ENCODE results near the gene PKNOX2. TPM values are rescaled to one million over a fixed set of nuclear protein-coding genes. Genes with fewer than 3 reads are reported as not detected.

PKNOX2 gene
- total and polyA plus RNA-seq, 4 donors = 0.14 to 0.29 (median 0.24) TPM

DNA sequence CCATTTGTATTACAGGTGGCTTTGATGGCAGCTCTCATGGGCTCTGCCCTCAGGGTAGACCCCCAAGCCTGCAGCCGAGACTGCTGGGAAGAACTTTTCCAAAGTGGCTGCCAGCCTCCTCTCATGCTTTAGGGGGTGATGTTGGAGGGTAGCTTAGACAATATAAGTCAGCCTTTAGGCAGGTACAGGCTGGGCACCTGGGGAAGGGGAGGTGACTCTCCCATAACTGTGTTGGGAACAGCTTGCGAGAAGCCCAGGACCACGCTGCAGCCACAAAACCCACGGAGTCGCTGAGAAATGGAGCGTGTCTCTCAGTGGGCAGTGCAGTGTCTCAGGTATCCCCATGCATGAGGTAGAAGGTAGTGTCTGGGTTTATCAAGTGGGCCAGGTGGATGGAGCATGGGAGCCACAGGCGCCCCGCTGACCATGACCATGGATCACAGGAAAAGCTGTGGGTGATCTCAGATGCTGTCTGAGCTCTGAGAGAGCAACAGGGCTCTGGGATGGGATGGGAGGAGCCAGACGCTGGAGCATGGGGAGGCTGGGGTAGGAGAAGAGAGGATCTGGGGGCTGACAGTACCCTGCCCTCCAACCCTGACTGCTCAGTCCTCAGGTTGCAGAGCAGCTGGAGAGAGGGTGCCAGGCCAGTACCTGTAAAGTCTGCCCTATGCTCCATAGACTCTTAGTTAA, 216.3 kb downstream of the PKNOX2 start:
- DNase-seq (ENCODE audit: low spot score) = no peak
- Histone ChIP-seq H3K9me3 (ENCODE audit: control insufficient read depth in 4 of 4, low read length in 3 of 4) (no peaks in the 10 kb centered on the region), H3K27ac (ENCODE audit: low read depth in 1 of 2, low read length in 2 of 2) (no peak overlapping the region), H3K27me3 (ENCODE audit: control insufficient read depth in 4 of 4, insufficient read depth in 4 of 4, low read length in 3 of 4) (peaks cover 0 to 9% (median 0%) of the 10 kb centered on the region in 4 donors), H3K4me1 (ENCODE audit: control insufficient read depth in 4 of 4, insufficient read depth in 4 of 4, low read length in 3 of 4) (no peaks in the 10 kb centered on the region), H3K4me3 (ENCODE audit: low read depth in 1 of 3, low read length in 3 of 3) (no peak overlapping the region), H3K9ac (ENCODE audit: low read depth in 1 of 2, low read length in 2 of 2) (no peak overlapping the region), H3K36me3 (ENCODE audit: control insufficient read depth in 4 of 4, insufficient read depth in 3 of 4, low read depth in 1 of 4, low read length in 3 of 4) (no peaks in the 10 kb centered on the region)
- WGBS = 85% methylated on average over 9 of the region's 9 CpGs
- TF ChIP-seq RXRA (IDR thresholded peaks at IDR 0.05) (no peak), NR2F2 (IDR thresholded peaks at IDR 0.05) (no peak), FOXA1 (IDR thresholded peaks at IDR 0.05) (no peak), TAF1 (conservative IDR thresholded peaks at IDR 0.05) (no peak), RAD21 (IDR thresholded peaks at IDR 0.05) (no peak), GABPA (IDR thresholded peaks at IDR 0.05 in 1 of 2, conservative IDR thresholded peaks at IDR 0.05 in 1 of 2) (no peak), SP1 (IDR thresholded peaks at IDR 0.05) (no peak), FOXA2 (IDR thresholded peaks at IDR 0.05) (no peak)
- TF ChIP-seq, protein P1, sequence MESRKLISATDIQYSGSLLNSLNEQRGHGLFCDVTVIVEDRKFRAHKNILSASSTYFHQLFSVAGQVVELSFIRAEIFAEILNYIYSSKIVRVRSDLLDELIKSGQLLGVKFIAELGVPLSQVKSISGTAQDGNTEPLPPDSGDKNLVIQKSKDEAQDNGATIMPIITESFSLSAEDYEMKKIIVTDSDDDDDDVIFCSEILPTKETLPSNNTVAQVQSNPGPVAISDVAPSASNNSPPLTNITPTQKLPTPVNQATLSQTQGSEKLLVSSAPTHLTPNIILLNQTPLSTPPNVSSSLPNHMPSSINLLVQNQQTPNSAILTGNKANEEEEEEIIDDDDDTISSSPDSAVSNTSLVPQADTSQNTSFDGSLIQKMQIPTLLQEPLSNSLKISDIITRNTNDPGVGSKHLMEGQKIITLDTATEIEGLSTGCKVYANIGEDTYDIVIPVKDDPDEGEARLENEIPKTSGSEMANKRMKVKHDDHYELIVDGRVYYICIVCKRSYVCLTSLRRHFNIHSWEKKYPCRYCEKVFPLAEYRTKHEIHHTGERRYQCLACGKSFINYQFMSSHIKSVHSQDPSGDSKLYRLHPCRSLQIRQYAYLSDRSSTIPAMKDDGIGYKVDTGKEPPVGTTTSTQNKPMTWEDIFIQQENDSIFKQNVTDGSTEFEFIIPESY (IDR thresholded peaks at IDR 0.05) = no peak
- TF ChIP-seq, protein P2, sequence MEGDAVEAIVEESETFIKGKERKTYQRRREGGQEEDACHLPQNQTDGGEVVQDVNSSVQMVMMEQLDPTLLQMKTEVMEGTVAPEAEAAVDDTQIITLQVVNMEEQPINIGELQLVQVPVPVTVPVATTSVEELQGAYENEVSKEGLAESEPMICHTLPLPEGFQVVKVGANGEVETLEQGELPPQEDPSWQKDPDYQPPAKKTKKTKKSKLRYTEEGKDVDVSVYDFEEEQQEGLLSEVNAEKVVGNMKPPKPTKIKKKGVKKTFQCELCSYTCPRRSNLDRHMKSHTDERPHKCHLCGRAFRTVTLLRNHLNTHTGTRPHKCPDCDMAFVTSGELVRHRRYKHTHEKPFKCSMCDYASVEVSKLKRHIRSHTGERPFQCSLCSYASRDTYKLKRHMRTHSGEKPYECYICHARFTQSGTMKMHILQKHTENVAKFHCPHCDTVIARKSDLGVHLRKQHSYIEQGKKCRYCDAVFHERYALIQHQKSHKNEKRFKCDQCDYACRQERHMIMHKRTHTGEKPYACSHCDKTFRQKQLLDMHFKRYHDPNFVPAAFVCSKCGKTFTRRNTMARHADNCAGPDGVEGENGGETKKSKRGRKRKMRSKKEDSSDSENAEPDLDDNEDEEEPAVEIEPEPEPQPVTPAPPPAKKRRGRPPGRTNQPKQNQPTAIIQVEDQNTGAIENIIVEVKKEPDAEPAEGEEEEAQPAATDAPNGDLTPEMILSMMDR (IDR thresholded peaks at IDR 0.05; ENCODE audit: low read depth, low read length, missing input control) = no peak
- TF ChIP-seq, protein P3, sequence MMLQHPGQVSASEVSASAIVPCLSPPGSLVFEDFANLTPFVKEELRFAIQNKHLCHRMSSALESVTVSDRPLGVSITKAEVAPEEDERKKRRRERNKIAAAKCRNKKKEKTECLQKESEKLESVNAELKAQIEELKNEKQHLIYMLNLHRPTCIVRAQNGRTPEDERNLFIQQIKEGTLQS (IDR thresholded peaks at IDR 0.05) = no peak
- TF ChIP-seq, protein P4, sequence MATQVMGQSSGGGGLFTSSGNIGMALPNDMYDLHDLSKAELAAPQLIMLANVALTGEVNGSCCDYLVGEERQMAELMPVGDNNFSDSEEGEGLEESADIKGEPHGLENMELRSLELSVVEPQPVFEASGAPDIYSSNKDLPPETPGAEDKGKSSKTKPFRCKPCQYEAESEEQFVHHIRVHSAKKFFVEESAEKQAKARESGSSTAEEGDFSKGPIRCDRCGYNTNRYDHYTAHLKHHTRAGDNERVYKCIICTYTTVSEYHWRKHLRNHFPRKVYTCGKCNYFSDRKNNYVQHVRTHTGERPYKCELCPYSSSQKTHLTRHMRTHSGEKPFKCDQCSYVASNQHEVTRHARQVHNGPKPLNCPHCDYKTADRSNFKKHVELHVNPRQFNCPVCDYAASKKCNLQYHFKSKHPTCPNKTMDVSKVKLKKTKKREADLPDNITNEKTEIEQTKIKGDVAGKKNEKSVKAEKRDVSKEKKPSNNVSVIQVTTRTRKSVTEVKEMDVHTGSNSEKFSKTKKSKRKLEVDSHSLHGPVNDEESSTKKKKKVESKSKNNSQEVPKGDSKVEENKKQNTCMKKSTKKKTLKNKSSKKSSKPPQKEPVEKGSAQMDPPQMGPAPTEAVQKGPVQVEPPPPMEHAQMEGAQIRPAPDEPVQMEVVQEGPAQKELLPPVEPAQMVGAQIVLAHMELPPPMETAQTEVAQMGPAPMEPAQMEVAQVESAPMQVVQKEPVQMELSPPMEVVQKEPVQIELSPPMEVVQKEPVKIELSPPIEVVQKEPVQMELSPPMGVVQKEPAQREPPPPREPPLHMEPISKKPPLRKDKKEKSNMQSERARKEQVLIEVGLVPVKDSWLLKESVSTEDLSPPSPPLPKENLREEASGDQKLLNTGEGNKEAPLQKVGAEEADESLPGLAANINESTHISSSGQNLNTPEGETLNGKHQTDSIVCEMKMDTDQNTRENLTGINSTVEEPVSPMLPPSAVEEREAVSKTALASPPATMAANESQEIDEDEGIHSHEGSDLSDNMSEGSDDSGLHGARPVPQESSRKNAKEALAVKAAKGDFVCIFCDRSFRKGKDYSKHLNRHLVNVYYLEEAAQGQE (IDR thresholded peaks at IDR 0.05) = no peak

DNA sequence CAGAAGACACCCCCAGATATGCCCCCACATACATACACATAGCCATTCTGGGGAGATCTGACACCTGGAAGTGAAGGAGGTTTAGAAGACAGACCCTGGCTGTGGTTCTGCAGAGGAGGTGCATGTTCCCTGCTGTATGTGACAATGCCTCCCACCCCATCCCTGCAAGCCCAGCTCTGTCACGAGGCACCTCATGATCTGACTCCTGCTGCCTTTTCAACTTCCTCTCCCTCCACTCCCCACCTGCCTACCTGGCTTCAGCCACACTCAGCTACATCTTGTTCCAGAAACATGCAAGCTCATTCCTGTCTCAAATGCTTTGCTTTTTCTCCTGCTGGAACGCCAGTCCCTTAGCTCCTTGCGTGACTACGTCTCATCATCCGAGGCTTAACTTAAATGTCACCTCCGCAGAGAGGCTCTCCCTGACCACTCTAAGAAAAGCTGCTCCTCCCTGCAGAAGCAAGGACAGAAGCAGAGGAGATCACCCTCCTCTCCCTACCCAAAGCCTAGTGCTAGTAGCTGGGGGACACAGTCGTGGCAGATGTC, 217.0 kb downstream of the PKNOX2 start:
- no peak for DNase-seq (ENCODE audit: low spot score)
- Histone ChIP-seq H3K27ac (ENCODE audit: low read depth in 1 of 2, low read length in 2 of 2) (no peak overlapping the region), H3K4me3 (ENCODE audit: low read depth in 1 of 3, low read length in 3 of 3) (no peak overlapping the region), H3K27me3 (ENCODE audit: control insufficient read depth in 4 of 4, insufficient read depth in 4 of 4, low read length in 3 of 4) (peaks cover 0 to 9% (median 0%) of the 10 kb centered on the region in 4 donors), H3K4me1 (ENCODE audit: control insufficient read depth in 4 of 4, insufficient read depth in 4 of 4, low read length in 3 of 4) (no peaks in the 10 kb centered on the region), H3K36me3 (ENCODE audit: control insufficient read depth in 4 of 4, insufficient read depth in 3 of 4, low read depth in 1 of 4, low read length in 3 of 4) (no peaks in the 10 kb centered on the region), H3K9me3 (ENCODE audit: control insufficient read depth in 4 of 4, low read length in 3 of 4) (no peaks in the 10 kb centered on the region), H3K9ac (ENCODE audit: low read depth in 1 of 2, low read length in 2 of 2) (no peak overlapping the region)
- WGBS = 80% methylated on average over 7 of the region's 7 CpGs
- TF ChIP-seq FOXA1 (IDR thresholded peaks at IDR 0.05) = no peak
- no peak for TF ChIP-seq TAF1 (conservative IDR thresholded peaks at IDR 0.05)
- no peak for TF ChIP-seq JUND (IDR thresholded peaks at IDR 0.05)
- TF ChIP-seq, protein P3 (IDR thresholded peaks at IDR 0.05) = no peak
- TF ChIP-seq, protein P5, sequence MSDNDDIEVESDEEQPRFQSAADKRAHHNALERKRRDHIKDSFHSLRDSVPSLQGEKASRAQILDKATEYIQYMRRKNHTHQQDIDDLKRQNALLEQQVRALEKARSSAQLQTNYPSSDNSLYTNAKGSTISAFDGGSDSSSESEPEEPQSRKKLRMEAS (IDR thresholded peaks at IDR 0.05) = no peak
- TF ChIP-seq, protein P2 (IDR thresholded peaks at IDR 0.05; ENCODE audit: low read depth, low read length, missing input control) = no peak
- no peak for TF ChIP-seq FOXA2 (IDR thresholded peaks at IDR 0.05)
- TF ChIP-seq, protein P1 (IDR thresholded peaks at IDR 0.05) = no peak
